ENCODE data around the gene TSPAN18.

GRCh38 chr11:44939673-44940395 lies 213.1 kb downstream of the TSPAN18 start:
- TF ChIP-seq FOXP2 (optimal IDR thresholded peaks at IDR 0.05; ENCODE audit: control extremely low read depth, extremely low read length, insufficient read depth) (no peak), POLR2AphosphoS5 (IDR thresholded peaks at IDR 0.05; ENCODE audit: borderline replicate concordance, low read depth, low read length) (no peak)

All from SK-N-MC (cell line).